Lung (tissue), 12 donors: ENCODE results near the gene PFN1. TPM values are rescaled to one million over a fixed set of nuclear protein-coding genes. Genes with fewer than 3 reads are reported as not detected.

Source experiments
- ATAC-seq: fragments of 200-7000 bp; cut with Tn5 transposase; one replicate; pipeline ENCODE4 v1.9.1; 2020; ENCODE audit warnings: moderate number of reproducible peaks; ENCODE audit not compliant: insufficient read depth, low FRiP score
- DNase-seq, 3 donors: peaks; one replicate each; pipeline ENCODE4 v3.0.0-alpha.2; 2013 to 2017
- H3K27ac ChIP-seq, 2 donors: one replicate each; pipeline ENCODE4 v1.5.1; 2013; ENCODE audit warnings: mild to moderate bottlenecking in 2 of 2, moderate library complexity in 2 of 2, control low read depth in 1 of 2, inconsistent platforms in 1 of 2, low read depth in 1 of 2, low read length in 1 of 2
- H3K27me3 ChIP-seq, 3 donors: one replicate each; pipeline ENCODE4 v1.5.1; 2013; ENCODE audit warnings: low read length in 2 of 3; ENCODE audit not compliant: control insufficient read depth in 3 of 3, insufficient read depth in 3 of 3
- H3K36me3 ChIP-seq, 4 donors: one replicate each; pipeline ENCODE4 v1.5.1; 2013; ENCODE audit warnings: low read length in 4 of 4, mild to moderate bottlenecking in 1 of 4, moderate library complexity in 1 of 4; ENCODE audit not compliant: control insufficient read depth in 4 of 4, insufficient read depth in 4 of 4
- H3K4me1 ChIP-seq, 5 donors: one replicate each; pipeline ENCODE4 v1.5.1; 2013; ENCODE audit warnings: low read length in 5 of 5, mild to moderate bottlenecking in 2 of 5, moderate library complexity in 1 of 5; ENCODE audit not compliant: control insufficient read depth in 5 of 5, insufficient read depth in 5 of 5
- H3K4me3 ChIP-seq: one replicate; pipeline ENCODE4 v1.5.1; 2013; ENCODE audit warnings: mild to moderate bottlenecking, control low read depth, moderate library complexity
- H3K9ac ChIP-seq, 2 donors: one replicate each; pipeline ENCODE4 v1.5.1; 2013; ENCODE audit warnings: low read length in 2 of 2, control low read depth in 1 of 2; ENCODE audit not compliant: insufficient read depth in 1 of 2
- H3K9me3 ChIP-seq, 4 donors: one replicate each; pipeline ENCODE4 v1.5.1; 2013; ENCODE audit warnings: low read length in 3 of 4, mild to moderate bottlenecking in 1 of 4, moderate library complexity in 1 of 4; ENCODE audit not compliant: control insufficient read depth in 4 of 4, insufficient read depth in 3 of 4
- WGBS, 2 donors: extraction: QIAGEN DNeasy Blood & Tissue Kit; methylation state at CpG; one replicate each; pipeline ENCODE4 v1.1.7; 2013; 5-methylcytosine and 5-hydroxymethylcytosine counted together
- polyA plus RNA-seq, 2 donors: library from polyadenylated mRNA; stranded (reverse); fragments of 200-250 nt; gene quantifications; one replicate each; pipeline ENCODE4 v1.2.1, GENCODE V29; 2013
- total RNA-seq, 2 donors: library from RNA; depleted of rRNA in 1 of 2; stranded (reverse); fragments of >200 nt in 1 of 2; gene quantifications; one replicate each; pipeline ENCODE4 v1.2.1, GENCODE V29; 2014 to 2021
- TF ChIP-seq, protein P1 (sequence below): IDR thresholded peaks from 2 replicates; pipeline ENCODE4 v1.5.1; 2012; ENCODE audit warnings: mild to moderate bottlenecking; ENCODE audit errors: control extremely low read depth, extremely low read depth
- donor health status: control.
- donor health status: control.
- donor health status: Bipolar disorder and iron deficiency.
- donor health status: healthy.
- donor health status: DM: yes; HTN: yes; CAD: no.

The PFN1 gene
- total and polyA plus RNA-seq, 4 donors = 461 to 2,264 (median 749) TPM

DNA sequence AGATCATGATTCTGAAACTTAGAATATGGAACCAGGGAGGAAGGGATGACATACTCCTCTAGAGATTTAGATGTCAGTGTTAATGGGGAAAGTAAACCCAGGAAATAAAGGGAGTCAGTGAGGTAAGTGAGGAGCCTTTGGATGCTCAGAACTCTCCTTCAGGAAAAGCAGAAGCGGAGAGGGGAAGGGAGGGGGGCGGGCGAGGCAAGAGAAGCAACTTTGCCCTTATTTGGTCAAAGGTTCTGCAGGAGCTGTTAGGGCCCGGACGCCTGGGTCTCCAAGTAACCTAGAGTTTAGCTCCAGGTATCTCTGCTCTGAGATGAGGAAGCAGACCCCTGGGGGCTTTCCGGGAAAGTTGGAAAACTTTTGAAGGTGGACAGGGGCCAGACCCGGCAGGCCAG is 1.3 kb downstream of the PFN1 start:
- H3K4me3 ChIP-seq = peak overlapping the region; percentile 67
- peak overlapping the region; percentile 73 to 87 for H3K27ac ChIP-seq
- peak overlapping the region in 1 of 2 donors; percentile 11 for H3K9ac ChIP-seq
- WGBS, 2 donors = 0 to 1% methylated on average over 7 of the region's 7 CpGs
- TF ChIP-seq, protein P1, sequence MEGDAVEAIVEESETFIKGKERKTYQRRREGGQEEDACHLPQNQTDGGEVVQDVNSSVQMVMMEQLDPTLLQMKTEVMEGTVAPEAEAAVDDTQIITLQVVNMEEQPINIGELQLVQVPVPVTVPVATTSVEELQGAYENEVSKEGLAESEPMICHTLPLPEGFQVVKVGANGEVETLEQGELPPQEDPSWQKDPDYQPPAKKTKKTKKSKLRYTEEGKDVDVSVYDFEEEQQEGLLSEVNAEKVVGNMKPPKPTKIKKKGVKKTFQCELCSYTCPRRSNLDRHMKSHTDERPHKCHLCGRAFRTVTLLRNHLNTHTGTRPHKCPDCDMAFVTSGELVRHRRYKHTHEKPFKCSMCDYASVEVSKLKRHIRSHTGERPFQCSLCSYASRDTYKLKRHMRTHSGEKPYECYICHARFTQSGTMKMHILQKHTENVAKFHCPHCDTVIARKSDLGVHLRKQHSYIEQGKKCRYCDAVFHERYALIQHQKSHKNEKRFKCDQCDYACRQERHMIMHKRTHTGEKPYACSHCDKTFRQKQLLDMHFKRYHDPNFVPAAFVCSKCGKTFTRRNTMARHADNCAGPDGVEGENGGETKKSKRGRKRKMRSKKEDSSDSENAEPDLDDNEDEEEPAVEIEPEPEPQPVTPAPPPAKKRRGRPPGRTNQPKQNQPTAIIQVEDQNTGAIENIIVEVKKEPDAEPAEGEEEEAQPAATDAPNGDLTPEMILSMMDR = no peak
- no peak for ATAC-seq
- peaks cover 2 to 26% (median 17%) of the 10 kb centered on the region in 5 donors for H3K4me1 ChIP-seq
- peak in 2 of 3 donors; percentile 10 to 11 for DNase-seq
- no peaks in the 10 kb centered on the region for H3K9me3 ChIP-seq
- peaks cover 12 to 32% (median 27%) of the 10 kb centered on the region in 4 donors for H3K36me3 ChIP-seq
- H3K27me3 ChIP-seq = no peaks in the 10 kb centered on the region

DNA sequence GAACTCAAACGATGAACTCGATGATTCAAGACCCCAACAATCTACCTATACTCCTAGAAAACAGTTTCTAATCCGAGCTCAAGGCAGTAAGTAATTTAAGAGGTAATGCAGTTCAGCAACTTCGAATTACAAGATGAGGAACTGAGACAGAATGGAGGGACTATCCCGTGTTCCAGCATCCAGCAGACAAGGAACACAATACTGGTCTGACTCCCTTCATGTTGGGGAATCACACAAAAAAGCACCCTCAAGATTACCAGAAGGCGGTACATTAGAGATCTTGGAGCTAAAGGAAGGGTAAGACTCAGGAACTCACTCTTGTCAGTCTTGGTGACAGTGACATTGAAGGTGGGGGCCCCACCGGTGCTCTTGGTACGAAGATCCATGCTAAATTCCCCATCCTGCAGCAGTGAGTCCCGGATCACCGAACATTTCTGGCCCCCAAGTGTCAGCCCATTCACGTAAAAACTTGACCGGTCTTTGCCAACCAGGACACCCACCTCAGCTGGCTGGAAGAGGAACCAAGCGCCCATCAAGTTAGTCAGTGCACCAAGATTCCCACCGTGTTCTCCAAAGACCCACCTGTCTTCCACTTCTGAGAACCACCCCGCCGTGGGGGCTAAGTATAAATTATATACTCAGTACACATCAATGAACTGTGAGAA is 1.9 kb downstream of the PFN1 start:
- WGBS, 2 donors = 23% methylated on average over 16 of the region's 16 CpGs
- Histone ChIP-seq H3K27me3 (no peaks in the 10 kb centered on the region), H3K27ac (peak overlapping the region; percentile 38 to 73), H3K4me3 (peak overlapping the region; percentile 67), H3K9me3 (no peaks in the 10 kb centered on the region), H3K36me3 (peaks cover 12 to 32% (median 27%) of the 10 kb centered on the region in 4 donors), H3K9ac (peak overlapping the region in 1 of 2 donors; percentile 11), H3K4me1 (peaks cover 2 to 28% (median 14%) of the 10 kb centered on the region in 5 donors)
- TF ChIP-seq, protein P1 = no peak
- ATAC-seq (no peak), DNase-seq (no peak)

DNA sequence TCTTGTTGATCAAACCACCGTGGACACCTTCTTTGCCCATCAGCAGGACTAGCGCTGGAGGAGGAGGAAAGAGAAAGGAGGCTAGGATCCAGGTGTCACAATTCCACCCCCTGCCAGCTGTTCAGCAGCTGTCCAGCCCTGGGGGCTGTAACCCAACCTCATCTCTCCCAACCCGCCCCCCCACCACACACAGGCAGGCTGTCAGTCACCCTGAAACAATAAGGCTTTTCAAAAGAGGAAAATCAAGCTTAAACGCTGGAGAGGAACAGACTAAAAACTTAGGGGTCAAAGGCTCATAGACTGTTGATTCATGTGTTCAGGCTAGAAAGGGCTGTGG is 2.4 kb downstream of the PFN1 start:
- H3K27me3 ChIP-seq = no peaks in the 10 kb centered on the region
- WGBS, 2 donors = 32 to 42% methylated on average over 4 of the region's 4 CpGs
- peaks cover 3 to 28% (median 12%) of the 10 kb centered on the region in 5 donors for H3K4me1 ChIP-seq
- peak overlapping the region; percentile 33 to 51 for H3K27ac ChIP-seq
- TF ChIP-seq, protein P1 = no peak
- no peaks in the 10 kb centered on the region for H3K9me3 ChIP-seq
- no peak overlapping the region for H3K9ac ChIP-seq
- DNase-seq (no peak), ATAC-seq (no peak)
- H3K36me3 ChIP-seq = peaks cover 12 to 32% (median 27%) of the 10 kb centered on the region in 4 donors
- H3K4me3 ChIP-seq = no peak overlapping the region
